ENCODE data around the gene TMPRSS12. TPM values are rescaled to one million over a fixed set of nuclear protein-coding genes. Genes with fewer than 3 reads are reported as not detected.
A peak's percentile ranks its signal among the peaks of the same experiment; 100 is the strongest.

TMPRSS12 gene
- total RNA-seq, 1 donor from 2014 or later = not detected

GRCh38 chr12:50918584-50919316 is 76.0 kb downstream of the TMPRSS12 start:
- Histone ChIP-seq H3K27ac (replicated peaks) (no peak overlapping the region), H3K36me3 (no peaks in the 10 kb centered on the region), H3K4me1 (peaks cover 22% of the 10 kb centered on the region), H3K4me3 (no peak overlapping the region), H3K9me3 (replicated peaks) (peaks cover 38% of the 10 kb centered on the region), H3K27me3 (ENCODE audit: low read depth) (no peaks in the 10 kb centered on the region)
- TF ChIP-seq, protein P1, sequence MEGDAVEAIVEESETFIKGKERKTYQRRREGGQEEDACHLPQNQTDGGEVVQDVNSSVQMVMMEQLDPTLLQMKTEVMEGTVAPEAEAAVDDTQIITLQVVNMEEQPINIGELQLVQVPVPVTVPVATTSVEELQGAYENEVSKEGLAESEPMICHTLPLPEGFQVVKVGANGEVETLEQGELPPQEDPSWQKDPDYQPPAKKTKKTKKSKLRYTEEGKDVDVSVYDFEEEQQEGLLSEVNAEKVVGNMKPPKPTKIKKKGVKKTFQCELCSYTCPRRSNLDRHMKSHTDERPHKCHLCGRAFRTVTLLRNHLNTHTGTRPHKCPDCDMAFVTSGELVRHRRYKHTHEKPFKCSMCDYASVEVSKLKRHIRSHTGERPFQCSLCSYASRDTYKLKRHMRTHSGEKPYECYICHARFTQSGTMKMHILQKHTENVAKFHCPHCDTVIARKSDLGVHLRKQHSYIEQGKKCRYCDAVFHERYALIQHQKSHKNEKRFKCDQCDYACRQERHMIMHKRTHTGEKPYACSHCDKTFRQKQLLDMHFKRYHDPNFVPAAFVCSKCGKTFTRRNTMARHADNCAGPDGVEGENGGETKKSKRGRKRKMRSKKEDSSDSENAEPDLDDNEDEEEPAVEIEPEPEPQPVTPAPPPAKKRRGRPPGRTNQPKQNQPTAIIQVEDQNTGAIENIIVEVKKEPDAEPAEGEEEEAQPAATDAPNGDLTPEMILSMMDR (IDR thresholded peaks at IDR 0.05; ENCODE audit: borderline replicate concordance) = no peak
- no peak for DNase-seq
- intact Hi-C loops (cut with micrococcal nuclease) = no loop called here

GRCh38 chr12:50922820-50923219 is 80.1 kb downstream of the TMPRSS12 start:
- Histone ChIP-seq H3K27me3 (ENCODE audit: low read depth) (no peaks in the 10 kb centered on the region), H3K4me3 (peak overlapping the region; percentile 88), H3K27ac (replicated peaks) (peak overlapping the region; percentile 94), H3K4me1 (peaks cover 56% of the 10 kb centered on the region), H3K36me3 (no peaks in the 10 kb centered on the region), H3K9me3 (replicated peaks) (no peaks in the 10 kb centered on the region)
- intact Hi-C loops (cut with micrococcal nuclease) = loop anchor here (10.0 kb wide), 1 partner anchor 62 kb away; no protein-coding TSS in a partner anchor
- no peak for DNase-seq
- TF ChIP-seq, protein P1 (IDR thresholded peaks at IDR 0.05; ENCODE audit: borderline replicate concordance) = no peak

- peak overlapping the region; percentile 94 for H3K27ac ChIP-seq (replicated peaks)
- H3K4me1 ChIP-seq = peaks cover 64% of the 10 kb centered on the region
- no peaks in the 10 kb centered on the region for H3K9me3 ChIP-seq (replicated peaks)
- no peak for DNase-seq
- intact Hi-C loops (cut with micrococcal nuclease) = loop anchor here (10.0 kb wide), 1 partner anchor 61 kb away; no protein-coding TSS in a partner anchor
- TF ChIP-seq, protein P1 (IDR thresholded peaks at IDR 0.05; ENCODE audit: borderline replicate concordance) = no peak
- H3K4me3 ChIP-seq = peak overlapping the region; percentile 88
- H3K27me3 ChIP-seq (ENCODE audit: low read depth) = no peaks in the 10 kb centered on the region
- H3K36me3 ChIP-seq = no peaks in the 10 kb centered on the region
Observed at GRCh38 chr12:50923361-50924130, 80.8 kb downstream of the TMPRSS12 start.

GRCh38 chr12:50924131-50924438 is 81.4 kb downstream of the TMPRSS12 start:
- Histone ChIP-seq H3K4me1 (peaks cover 69% of the 10 kb centered on the region), H3K27ac (replicated peaks) (peak overlapping the region; percentile 94), H3K27me3 (ENCODE audit: low read depth) (no peaks in the 10 kb centered on the region), H3K36me3 (no peaks in the 10 kb centered on the region), H3K9me3 (replicated peaks) (no peaks in the 10 kb centered on the region), H3K4me3 (peak overlapping the region; percentile 88)
- DNase-seq = no peak
- TF ChIP-seq, protein P1 (IDR thresholded peaks at IDR 0.05; ENCODE audit: borderline replicate concordance) = no peak
- intact Hi-C loops (cut with micrococcal nuclease) = loop anchor here (10.0 kb wide), 1 partner anchor 61 kb away; no protein-coding TSS in a partner anchor

DNA sequence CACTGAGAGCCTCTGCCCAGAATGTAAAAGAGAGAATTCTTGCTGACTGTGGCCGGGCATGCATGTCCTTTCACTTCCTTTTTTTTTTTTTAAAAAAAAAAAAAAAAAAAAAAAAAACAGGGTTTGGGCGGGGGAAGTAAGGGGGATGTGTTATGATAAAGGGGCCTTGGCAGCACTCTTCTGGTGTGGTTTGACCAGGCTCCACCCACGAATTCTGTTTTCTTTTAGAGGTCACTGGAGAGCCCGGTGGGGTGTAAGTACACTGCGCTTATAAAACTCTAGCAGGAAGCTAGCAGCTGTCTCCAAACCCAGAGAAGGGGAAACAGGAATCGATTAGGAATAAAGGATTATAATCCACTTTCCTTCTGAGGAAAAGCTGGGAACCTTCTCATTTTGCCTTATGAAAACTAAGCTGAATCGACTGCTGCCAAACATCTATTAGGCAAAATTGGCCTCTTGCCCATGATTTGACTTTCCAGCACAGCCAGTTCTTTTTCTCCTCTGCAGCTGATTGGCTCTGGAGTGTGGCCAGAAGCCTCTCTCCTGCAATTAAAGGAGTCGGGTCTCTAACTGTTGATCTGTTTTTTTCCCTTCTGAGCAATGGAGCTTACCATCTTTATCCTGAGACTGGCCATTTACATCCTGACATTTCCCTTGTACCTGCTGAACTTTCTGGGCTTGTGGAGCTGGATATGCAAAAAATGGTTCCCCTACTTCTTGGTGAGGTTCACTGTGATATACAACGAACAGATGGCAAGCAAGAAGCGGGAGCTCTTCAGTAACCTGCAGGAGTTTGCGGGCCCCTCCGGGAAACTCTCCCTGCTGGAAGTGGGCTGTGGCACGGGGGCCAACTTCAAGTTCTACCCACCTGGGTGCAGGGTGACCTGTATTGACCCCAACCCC is 82.0 kb downstream of the TMPRSS12 start:
- TF ChIP-seq, protein P1 (IDR thresholded peaks at IDR 0.05; ENCODE audit: borderline replicate concordance) = no peak
- Histone ChIP-seq H3K36me3 (no peaks in the 10 kb centered on the region), H3K27me3 (ENCODE audit: low read depth) (no peaks in the 10 kb centered on the region), H3K27ac (replicated peaks) (peak overlapping the region; percentile 94), H3K4me3 (peak overlapping the region; percentile 88), H3K4me1 (peaks cover 74% of the 10 kb centered on the region), H3K9me3 (replicated peaks) (no peaks in the 10 kb centered on the region)
- DNase-seq = peak; percentile 90
- intact Hi-C loops (cut with micrococcal nuclease) = loop anchor here (10.0 kb wide), 1 partner anchor 60 kb away; no protein-coding TSS in a partner anchor

Measured in left ventricle myocardium inferior (tissue), 1 donor.